B cell (primary cell): ENCODE data around the gene ADGRF1.

ENCODE experiments used
- CTCF ChIP-seq: fragments of 200-600 bp; IDR thresholded peaks from one replicate; pipeline ENCODE4 v1.8.0; 2022; ENCODE audit warnings: antibody characterized with exemption, mild to moderate bottlenecking
- EZH2 ChIP-seq: IDR thresholded peaks from 2 replicates; pipeline ENCODE4 v1.6.1; 2012; ENCODE audit warnings: borderline replicate concordance, low read depth, mild to moderate bottlenecking, moderate library complexity, low read length; ENCODE audit not compliant: insufficient read depth, poor library complexity, severe bottlenecking

GRCh38 chr6:46949632-46950280 is 92.4 kb downstream of the ADGRF1 start:
- TF ChIP-seq CTCF (no peak), EZH2 (no peak)
